HG03521 (cell line): ENCODE results near the gene VSIG10.
A peak's percentile ranks its signal among the peaks of the same experiment; 100 is the strongest.
"Not testable (repeated sequence)": the region's sequence is repeated elsewhere in the genome, so short reads cannot be mapped to it uniquely, and the experiment has no call there.

Experiments
- ATAC-seq: cut with Tn5 transposase; IDR thresholded peaks from one replicate; pipeline ENCODE4 v1.9.1; 2021; ENCODE audit warnings: mild to moderate bottlenecking, moderate library complexity; ENCODE audit not compliant: unreplicated experiment

VSIG10 gene

DNA sequence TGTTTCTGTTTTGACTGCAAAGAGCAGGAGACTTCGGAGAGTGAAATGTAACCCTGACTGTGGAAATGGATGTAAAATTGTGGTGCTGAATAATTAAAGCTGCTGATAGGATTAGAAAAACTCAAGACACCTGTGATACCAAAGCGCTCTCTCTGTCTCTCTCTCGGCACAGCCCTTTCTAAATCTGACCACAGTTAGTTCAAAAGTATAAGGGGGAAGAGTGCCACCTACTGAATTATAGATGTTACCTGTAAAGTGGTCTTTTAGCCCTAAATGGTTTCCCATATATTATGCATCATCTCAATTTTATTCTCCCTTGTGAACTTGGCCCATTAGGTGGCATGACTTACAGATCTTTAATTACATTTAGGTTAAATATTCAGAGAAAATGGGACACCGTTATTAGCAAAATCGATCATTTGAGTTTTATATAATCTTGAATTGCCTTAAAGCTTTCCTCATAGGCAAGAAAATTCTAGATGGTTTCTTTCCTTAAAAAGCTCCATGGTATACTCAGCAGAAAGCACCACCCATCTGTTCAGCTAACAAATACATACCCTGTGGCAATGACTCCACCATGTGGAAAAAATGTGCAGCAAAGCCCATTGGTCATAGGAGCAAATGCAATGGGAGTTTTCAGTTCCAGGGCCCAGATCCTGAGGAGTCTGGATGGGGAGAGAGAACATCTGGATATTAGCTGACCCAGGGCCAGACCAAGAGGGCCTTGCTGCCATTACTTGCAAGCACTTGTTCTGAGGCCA, 69.2 kb downstream of the VSIG10 start:
- ATAC-seq = no peak

DNA sequence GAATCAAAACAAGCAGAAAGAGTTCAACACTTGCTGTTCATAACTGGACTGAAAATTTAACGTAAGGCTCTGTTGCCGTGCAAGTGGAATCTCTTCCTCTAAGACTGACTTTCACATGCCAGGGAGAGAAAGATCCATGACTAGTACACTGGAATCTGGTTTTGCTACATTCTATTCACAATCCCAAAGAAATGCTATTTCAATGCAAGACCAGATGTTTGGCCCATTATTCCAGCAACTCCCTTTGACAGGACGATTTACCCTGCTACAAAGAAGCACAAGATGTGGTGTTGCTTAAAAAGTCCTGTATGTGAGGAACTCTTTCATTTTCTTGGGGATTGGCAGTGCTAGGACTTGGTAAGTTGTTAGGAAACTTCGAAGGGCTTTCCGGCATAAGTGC, 69.9 kb downstream of the VSIG10 start:
- no peak for ATAC-seq

DNA sequence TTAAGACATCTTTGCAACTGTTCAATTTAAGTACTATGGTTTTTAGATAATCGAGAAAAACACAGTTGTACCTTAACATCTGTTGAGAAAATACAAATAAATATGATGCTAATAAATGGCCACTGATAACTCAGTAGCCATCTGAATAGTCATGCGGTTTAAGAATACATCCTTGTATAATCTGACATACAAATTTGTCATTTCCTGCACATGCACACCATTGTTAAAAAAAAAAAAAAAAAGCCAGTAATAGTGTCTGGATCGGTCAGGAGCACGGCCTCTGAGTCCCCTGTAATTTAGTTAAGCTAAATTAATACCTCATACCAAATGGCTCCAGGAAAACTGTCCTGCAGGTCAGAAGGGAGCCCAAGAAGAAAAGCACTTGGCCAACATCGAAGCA, 70.5 kb downstream of the VSIG10 start:
- ATAC-seq = no peak

- no peak for ATAC-seq
Observed at GRCh38 chr12:118032188-118032587, 71.6 kb downstream of the VSIG10 start.

GRCh38 chr12:118029166-118029565, 74.6 kb downstream of the VSIG10 start:
- ATAC-seq = no peak

- no peak for ATAC-seq
Observed at GRCh38 chr12:118025168-118025567, 78.6 kb downstream of the VSIG10 start.

DNA sequence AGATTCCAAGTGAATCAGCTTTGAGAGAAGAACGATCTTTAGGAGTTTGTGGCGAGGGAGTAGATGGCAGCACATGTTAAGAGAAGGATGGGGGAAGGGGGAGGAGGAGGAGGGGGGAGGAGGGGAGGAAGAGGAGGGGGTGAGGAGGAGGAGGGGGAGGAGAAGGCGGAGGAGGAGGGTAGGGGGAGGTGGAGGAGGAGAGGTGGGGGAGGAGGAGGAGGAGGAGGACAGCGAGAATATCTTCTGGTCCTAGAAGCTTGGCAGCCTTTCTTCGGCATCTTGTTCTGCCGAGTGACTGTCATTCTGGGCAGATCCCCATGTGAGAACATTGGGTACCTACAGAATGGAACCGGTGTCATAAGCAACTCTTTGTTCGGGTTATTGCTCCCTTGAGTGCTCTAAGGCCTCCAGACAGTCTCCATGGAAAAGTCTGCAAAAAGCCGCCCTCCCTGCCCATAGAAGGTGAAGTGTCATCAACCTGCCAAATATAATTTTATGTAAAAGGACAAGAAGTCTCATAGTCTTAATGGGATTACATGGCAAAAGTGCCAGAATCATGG, 80.4 kb downstream of the VSIG10 start:
- ATAC-seq = no peak

- no peak for ATAC-seq
Observed at GRCh38 chr12:118022728-118023109, 81.1 kb downstream of the VSIG10 start.

- not testable (repeated sequence) for ATAC-seq
Observed at GRCh38 chr12:118022097-118022727, 81.6 kb downstream of the VSIG10 start.

- no peak for ATAC-seq
Observed at GRCh38 chr12:118020036-118020435, 83.8 kb downstream of the VSIG10 start.

DNA sequence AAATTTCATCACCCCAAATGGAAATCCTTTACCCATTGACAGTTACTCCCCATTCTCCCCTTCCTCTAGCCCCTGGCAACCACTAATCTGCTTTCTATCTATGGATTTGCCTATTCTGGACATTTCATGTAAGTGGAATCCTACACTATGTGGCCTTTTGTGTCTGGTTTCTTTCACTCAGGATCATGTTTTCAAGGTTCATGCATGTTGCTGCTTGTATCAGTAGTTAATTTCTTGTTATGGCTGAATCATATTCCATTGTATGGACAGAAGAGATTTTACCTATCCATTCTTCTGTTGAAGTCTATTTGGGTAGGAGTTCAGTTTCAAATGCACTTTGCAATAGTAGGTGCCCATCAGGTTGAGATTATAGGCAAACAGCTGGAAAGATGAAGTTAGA, 85.9 kb downstream of the VSIG10 start:
- no peak for ATAC-seq

GRCh38 chr12:118016424-118017264, 87.2 kb downstream of the VSIG10 start, which contains the start of gene RFC5:
TSS of gene RFC5 (plus strand) at chr12:118016703. CDS start at chr12:118016828, 125 bp downstream.
- ATAC-seq = peak; percentile 98

DNA sequence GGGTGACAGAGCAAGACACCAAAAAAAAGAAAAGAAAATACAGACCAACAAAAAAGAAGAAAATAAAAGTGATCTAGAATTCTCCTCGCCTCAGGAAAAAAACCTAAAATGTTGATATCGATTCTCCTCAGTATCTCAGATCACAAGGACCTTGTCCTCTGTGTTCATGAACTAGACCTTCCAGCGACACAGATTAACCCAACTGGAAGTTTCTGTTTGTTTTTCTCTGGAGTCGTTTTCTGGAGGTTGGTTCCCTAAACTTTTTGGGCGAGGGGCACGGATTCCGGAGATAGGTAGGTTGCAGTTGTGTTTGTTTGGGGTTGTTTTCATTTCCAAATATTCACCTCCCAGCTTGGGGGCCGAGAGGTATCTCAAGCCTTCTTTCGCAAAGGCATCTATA, 87.9 kb downstream of the VSIG10 start:
- ATAC-seq = no peak

DNA sequence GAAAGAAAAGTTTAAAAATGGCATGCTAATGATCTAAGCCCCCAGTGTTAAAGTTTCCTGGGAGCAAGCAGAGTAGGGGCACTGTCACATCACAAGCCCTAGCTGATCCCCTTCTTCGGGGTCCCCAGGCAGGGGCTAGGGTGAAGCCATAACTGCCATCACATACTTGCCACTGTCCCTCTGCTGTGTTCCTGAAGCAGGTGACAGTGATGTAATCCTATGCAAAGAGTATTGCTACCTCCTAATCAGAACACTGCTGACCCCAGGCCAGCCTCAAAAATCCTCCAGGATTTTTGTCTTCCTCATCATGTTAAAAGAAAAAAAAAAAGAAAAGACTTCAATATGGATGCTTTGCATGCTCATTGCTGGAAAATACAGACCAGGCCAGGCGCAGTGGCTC, 88.5 kb downstream of the VSIG10 start:
- no peak for ATAC-seq
